Kidney tubule cell (primary cell): ENCODE data around the gene MYO18A.
"Not testable (repeated sequence)": the region's sequence is repeated elsewhere in the genome, so short reads cannot be mapped to it uniquely, and the experiment has no call there.

Experiments used
- DNase-seq: peaks from one replicate; pipeline ENCODE4 v3.0.0-alpha.2; 2018; ENCODE audit warnings: low spot score

MYO18A gene

GRCh38 chr17:29102046-29102445 lies 78.2 kb downstream of the MYO18A start:
- peak; percentile 11 for DNase-seq

GRCh38 chr17:29100296-29100695 lies 79.9 kb downstream of the MYO18A start:
- no peak for DNase-seq

GRCh38 chr17:29099527-29099926 lies 80.7 kb downstream of the MYO18A start:
- no peak for DNase-seq

- DNase-seq, result no peak
These were observed 84.1 kb downstream of the MYO18A start for GRCh38 chr17:29096094-29096493.

GRCh38 chr17:29095439-29095838 lies 84.8 kb downstream of the MYO18A start:
- DNase-seq, result no peak

GRCh38 chr17:29094101-29094708 lies 86.0 kb downstream of the MYO18A start:
- DNase-seq, result no peak

GRCh38 chr17:29093090-29093871 lies 86.9 kb downstream of the MYO18A start:
- no peak for DNase-seq

- DNase-seq, result no peak
These were observed 88.5 kb downstream of the MYO18A start for GRCh38 chr17:29091606-29092289.

GRCh38 chr17:29090750-29091605 lies 89.2 kb downstream of the MYO18A start:
- DNase-seq, result no peak

GRCh38 chr17:29090108-29090507 lies 90.1 kb downstream of the MYO18A start:
- DNase-seq, result no peak

GRCh38 chr17:29089601-29090044 lies 90.6 kb downstream of the MYO18A start:
- DNase-seq, result no peak

- not testable (repeated sequence) for DNase-seq
These were observed 91.4 kb downstream of the MYO18A start for GRCh38 chr17:29088782-29089181.

GRCh38 chr17:29086628-29087332 lies 93.4 kb downstream of the MYO18A start:
- no peak for DNase-seq

GRCh38 chr17:29085223-29085622 lies 95.0 kb downstream of the MYO18A start:
- DNase-seq, result no peak

GRCh38 chr17:29084541-29085146 lies 95.6 kb downstream of the MYO18A start:
- DNase-seq, result no peak

GRCh38 chr17:29080965-29081364 lies 99.2 kb downstream of the MYO18A start:
- DNase-seq, result no peak

GRCh38 chr17:29080323-29080722 lies 99.9 kb downstream of the MYO18A start:
- no peak for DNase-seq

- DNase-seq, result no peak
These were observed 100.3 kb downstream of the MYO18A start for GRCh38 chr17:29079887-29080286.

- no peak for DNase-seq
These were observed 100.8 kb downstream of the MYO18A start for GRCh38 chr17:29079433-29079832.

- DNase-seq, result peak; percentile 75
These were observed 101.8 kb downstream of the MYO18A start for GRCh38 chr17:29078183-29079045.
